Testis (tissue), 2 donors: ENCODE measurements around the gene KCNN3.

Source experiments
- POLR2A ChIP-seq: fragments of 450-650 bp; IDR thresholded peaks from one replicate; pipeline ENCODE4 v1.6.1; 2017; ENCODE audit warnings: antibody characterized with exemption, mild to moderate bottlenecking, moderate library complexity
- TF ChIP-seq, protein P1 (sequence below), 3 experiments: fragments of 450-650 bp in 2 of 3; fragments of 200-600 bp in 1 of 3; sonication (generic) in 1 of 3; IDR thresholded peaks; one replicate each; pipeline ENCODE4 v1.5.1; 2016 to 2019; ENCODE audit warnings: antibody characterized with exemption in 3 of 3, mild to moderate bottlenecking in 2 of 3, moderate library complexity in 1 of 3

DNA sequence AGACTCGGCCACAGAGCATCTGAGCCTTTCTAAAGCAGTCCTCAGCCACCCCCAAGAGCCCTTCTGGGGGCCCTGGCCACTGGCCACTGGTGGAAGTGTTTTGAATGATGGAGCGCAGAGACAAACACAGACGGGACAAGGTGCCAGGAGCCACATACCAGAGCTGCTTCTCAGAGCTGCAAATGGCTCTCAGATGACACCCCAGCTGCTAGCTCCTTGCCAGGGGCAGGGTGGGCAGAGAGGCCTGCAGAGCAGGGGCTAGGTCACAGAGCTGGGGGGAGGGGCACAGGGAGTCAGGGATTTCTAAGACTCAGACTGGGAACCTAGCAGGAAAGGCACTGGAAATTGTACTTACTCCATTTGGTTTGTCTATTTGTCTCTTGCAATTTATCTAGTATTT lies 30.4 kb downstream of the KCNN3 start:
- TF ChIP-seq POLR2A = no peak
- TF ChIP-seq, protein P1, sequence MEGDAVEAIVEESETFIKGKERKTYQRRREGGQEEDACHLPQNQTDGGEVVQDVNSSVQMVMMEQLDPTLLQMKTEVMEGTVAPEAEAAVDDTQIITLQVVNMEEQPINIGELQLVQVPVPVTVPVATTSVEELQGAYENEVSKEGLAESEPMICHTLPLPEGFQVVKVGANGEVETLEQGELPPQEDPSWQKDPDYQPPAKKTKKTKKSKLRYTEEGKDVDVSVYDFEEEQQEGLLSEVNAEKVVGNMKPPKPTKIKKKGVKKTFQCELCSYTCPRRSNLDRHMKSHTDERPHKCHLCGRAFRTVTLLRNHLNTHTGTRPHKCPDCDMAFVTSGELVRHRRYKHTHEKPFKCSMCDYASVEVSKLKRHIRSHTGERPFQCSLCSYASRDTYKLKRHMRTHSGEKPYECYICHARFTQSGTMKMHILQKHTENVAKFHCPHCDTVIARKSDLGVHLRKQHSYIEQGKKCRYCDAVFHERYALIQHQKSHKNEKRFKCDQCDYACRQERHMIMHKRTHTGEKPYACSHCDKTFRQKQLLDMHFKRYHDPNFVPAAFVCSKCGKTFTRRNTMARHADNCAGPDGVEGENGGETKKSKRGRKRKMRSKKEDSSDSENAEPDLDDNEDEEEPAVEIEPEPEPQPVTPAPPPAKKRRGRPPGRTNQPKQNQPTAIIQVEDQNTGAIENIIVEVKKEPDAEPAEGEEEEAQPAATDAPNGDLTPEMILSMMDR (IDR thresholded peaks at IDR 0.05) = no peak
